Fibroblast of lung (primary cell): ENCODE measurements around the gene STARD13.

Experiments
- EZH2 ChIP-seq: IDR thresholded peaks from 2 replicates; pipeline ENCODE4 v1.5.1; 2012; ENCODE audit warnings: low read length, control low read depth, mild to moderate bottlenecking; ENCODE audit errors: missing control alignments
- TF ChIP-seq, protein P1 (sequence below), 2 donors: IDR thresholded peaks in 1 of 2; conservative IDR thresholded peaks in 1 of 2; 1 replicate in 1 of 2; 2 replicates in 1 of 2; pipeline ENCODE4 v1.5.1; 2011 to 2012; ENCODE audit warnings: low read length in 2 of 2, control low read depth in 1 of 2, inconsistent platforms in 1 of 2, low read depth in 1 of 2, mild to moderate bottlenecking in 1 of 2

GRCh38 chr13:33275916-33276315 is 9.6 kb downstream of the STARD13 start:
- TF ChIP-seq, protein P1, sequence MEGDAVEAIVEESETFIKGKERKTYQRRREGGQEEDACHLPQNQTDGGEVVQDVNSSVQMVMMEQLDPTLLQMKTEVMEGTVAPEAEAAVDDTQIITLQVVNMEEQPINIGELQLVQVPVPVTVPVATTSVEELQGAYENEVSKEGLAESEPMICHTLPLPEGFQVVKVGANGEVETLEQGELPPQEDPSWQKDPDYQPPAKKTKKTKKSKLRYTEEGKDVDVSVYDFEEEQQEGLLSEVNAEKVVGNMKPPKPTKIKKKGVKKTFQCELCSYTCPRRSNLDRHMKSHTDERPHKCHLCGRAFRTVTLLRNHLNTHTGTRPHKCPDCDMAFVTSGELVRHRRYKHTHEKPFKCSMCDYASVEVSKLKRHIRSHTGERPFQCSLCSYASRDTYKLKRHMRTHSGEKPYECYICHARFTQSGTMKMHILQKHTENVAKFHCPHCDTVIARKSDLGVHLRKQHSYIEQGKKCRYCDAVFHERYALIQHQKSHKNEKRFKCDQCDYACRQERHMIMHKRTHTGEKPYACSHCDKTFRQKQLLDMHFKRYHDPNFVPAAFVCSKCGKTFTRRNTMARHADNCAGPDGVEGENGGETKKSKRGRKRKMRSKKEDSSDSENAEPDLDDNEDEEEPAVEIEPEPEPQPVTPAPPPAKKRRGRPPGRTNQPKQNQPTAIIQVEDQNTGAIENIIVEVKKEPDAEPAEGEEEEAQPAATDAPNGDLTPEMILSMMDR (conservative IDR thresholded peaks at IDR 0.05 in 1 of 2, IDR thresholded peaks at IDR 0.05 in 1 of 2; ENCODE audit: low read depth in 1 of 2, low read length in 2 of 2) = no peak
- TF ChIP-seq EZH2 = no peak
